DMS 273 (cell line): ENCODE measurements around the gene GIGYF2.
A peak's percentile ranks its signal among the peaks of the same experiment; 100 is the strongest.
"Not testable (repeated sequence)": the region's sequence is repeated elsewhere in the genome, so short reads cannot be mapped to it uniquely, and the experiment has no call there.

Source experiments
- DNase-seq: peaks from one replicate; lab custom pipeline; 2025; ENCODE audit not compliant: unreplicated experiment; lab: John Stamatoyannopoulos, UW

The GIGYF2 gene

GRCh38 chr2:232697059-232697806 is at the start of gene GIGYF2:
Gene GIGYF2 (plus strand): TSS chr2:232697331. CDS start chr2:232735198, 37,867 bp downstream.
- peak; percentile 98 for DNase-seq

GRCh38 chr2:232649033-232649432 is 48.1 kb upstream of the GIGYF2 start:
- DNase-seq: no peak

- no peak for DNase-seq
Observed at GRCh38 chr2:232652505-232652851, 44.7 kb upstream of the GIGYF2 start.

GRCh38 chr2:232653441-232653840 is 43.7 kb upstream of the GIGYF2 start:
- no peak for DNase-seq

GRCh38 chr2:232655392-232655791 is 41.7 kb upstream of the GIGYF2 start:
- DNase-seq: no peak

GRCh38 chr2:232658217-232658785 is 38.8 kb upstream of the GIGYF2 start:
- no peak for DNase-seq

GRCh38 chr2:232659359-232659758 is 37.8 kb upstream of the GIGYF2 start:
- DNase-seq: no peak

GRCh38 chr2:232662486-232663260 is 34.5 kb upstream of the GIGYF2 start:
- DNase-seq: no peak

- no peak for DNase-seq
Observed at GRCh38 chr2:232666051-232666805, 30.9 kb upstream of the GIGYF2 start.

GRCh38 chr2:232667989-232668583 is 29.0 kb upstream of the GIGYF2 start:
- no peak for DNase-seq

- peak; percentile 31 for DNase-seq
Observed at GRCh38 chr2:232668805-232669444, 28.2 kb upstream of the GIGYF2 start.

- DNase-seq: no peak
Observed at GRCh38 chr2:232672588-232672987, 24.5 kb upstream of the GIGYF2 start.

GRCh38 chr2:232674491-232674890 is 22.6 kb upstream of the GIGYF2 start:
- no peak for DNase-seq

- no peak for DNase-seq
Observed at GRCh38 chr2:232675381-232675780, 21.8 kb upstream of the GIGYF2 start.

GRCh38 chr2:232680006-232680405 is 17.1 kb upstream of the GIGYF2 start:
- no peak for DNase-seq

- no peak for DNase-seq
Observed at GRCh38 chr2:232681527-232681926, 15.6 kb upstream of the GIGYF2 start.

GRCh38 chr2:232683368-232683767 is 13.8 kb upstream of the GIGYF2 start:
- no peak for DNase-seq

GRCh38 chr2:232685391-232685790 is 11.7 kb upstream of the GIGYF2 start:
- not testable (repeated sequence) for DNase-seq

- DNase-seq: peak; percentile 81
Observed at GRCh38 chr2:232687382-232688160, 9.6 kb upstream of the GIGYF2 start.

- peak; percentile 66 for DNase-seq
Observed at GRCh38 chr2:232688201-232688600, 8.9 kb upstream of the GIGYF2 start.
